SH-SY5Y (cell line): ENCODE data around the gene ACBD6.

ENCODE experiments used
- GATA2 ChIP-seq: IDR thresholded peaks from 2 replicates; pipeline ENCODE4 v1.6.1; 2011; ENCODE audit warnings: mild to moderate bottlenecking, low read depth, low read length
- GATA3 ChIP-seq: IDR thresholded peaks from 2 replicates; pipeline ENCODE4 v1.6.1; 2011; ENCODE audit warnings: low read depth, mild to moderate bottlenecking, low read length, moderate library complexity

DNA sequence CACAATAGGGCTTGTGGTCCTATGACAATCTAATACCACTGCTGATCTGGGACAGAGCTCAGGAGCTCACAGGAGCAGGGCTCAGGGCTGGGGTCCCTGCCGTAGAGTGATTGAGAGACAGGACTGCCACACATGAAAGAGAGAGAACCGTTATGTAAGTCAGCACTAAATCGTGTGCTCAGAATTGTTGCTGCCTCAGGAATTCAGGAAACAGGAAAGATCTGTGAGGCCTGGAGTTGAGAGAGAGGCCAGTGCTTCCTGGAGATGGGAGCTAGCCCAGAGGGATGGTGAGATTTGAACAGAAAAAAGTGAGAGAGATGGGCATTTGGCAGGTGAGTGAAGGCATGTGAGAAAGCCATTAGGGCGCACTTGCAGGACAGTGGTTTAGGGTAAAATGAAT is 17.5 kb upstream of the ACBD6 start:
- no peak for TF ChIP-seq GATA3
- no peak for TF ChIP-seq GATA2
